Measurements from ENCODE around the gene RACK1.

The RACK1 gene

GRCh38 chr5:181203093-181203711, 40.5 kb downstream of the RACK1 start:
- Histone ChIP-seq H3K4me3 (ENCODE audit: low read depth, low read length) (no peak overlapping the region), H3K79me2 (no peaks in the 10 kb centered on the region), H3K27me3 (ENCODE audit: control insufficient read depth, insufficient read depth, low read length) (no peaks in the 10 kb centered on the region), H3K9ac (no peak overlapping the region), H3K4me2 (ENCODE audit: low read length) (no peak overlapping the region), H3K27ac (no peak overlapping the region), H3K9me3 (ENCODE audit: control insufficient read depth, low read length) (no peaks in the 10 kb centered on the region), H3K4me1 (peaks cover 26% of the 10 kb centered on the region), H2AFZ (no peak overlapping the region), H3K36me3 (ENCODE audit: control insufficient read depth, insufficient read depth, low read length) (no peaks in the 10 kb centered on the region)
- TF ChIP-seq, protein P1, sequence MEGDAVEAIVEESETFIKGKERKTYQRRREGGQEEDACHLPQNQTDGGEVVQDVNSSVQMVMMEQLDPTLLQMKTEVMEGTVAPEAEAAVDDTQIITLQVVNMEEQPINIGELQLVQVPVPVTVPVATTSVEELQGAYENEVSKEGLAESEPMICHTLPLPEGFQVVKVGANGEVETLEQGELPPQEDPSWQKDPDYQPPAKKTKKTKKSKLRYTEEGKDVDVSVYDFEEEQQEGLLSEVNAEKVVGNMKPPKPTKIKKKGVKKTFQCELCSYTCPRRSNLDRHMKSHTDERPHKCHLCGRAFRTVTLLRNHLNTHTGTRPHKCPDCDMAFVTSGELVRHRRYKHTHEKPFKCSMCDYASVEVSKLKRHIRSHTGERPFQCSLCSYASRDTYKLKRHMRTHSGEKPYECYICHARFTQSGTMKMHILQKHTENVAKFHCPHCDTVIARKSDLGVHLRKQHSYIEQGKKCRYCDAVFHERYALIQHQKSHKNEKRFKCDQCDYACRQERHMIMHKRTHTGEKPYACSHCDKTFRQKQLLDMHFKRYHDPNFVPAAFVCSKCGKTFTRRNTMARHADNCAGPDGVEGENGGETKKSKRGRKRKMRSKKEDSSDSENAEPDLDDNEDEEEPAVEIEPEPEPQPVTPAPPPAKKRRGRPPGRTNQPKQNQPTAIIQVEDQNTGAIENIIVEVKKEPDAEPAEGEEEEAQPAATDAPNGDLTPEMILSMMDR (IDR thresholded peaks at IDR 0.05), result no peak

GRCh38 chr5:181200816-181201215, 42.9 kb downstream of the RACK1 start:
- H3K36me3 ChIP-seq (ENCODE audit: control insufficient read depth, insufficient read depth, low read length), result no peaks in the 10 kb centered on the region
- no peak overlapping the region for H3K9ac ChIP-seq
- H2AFZ ChIP-seq, result no peak overlapping the region
- peaks cover 24% of the 10 kb centered on the region for H3K4me1 ChIP-seq
- no peak overlapping the region for H3K27ac ChIP-seq
- H3K4me2 ChIP-seq (ENCODE audit: low read length), result no peak overlapping the region
- H3K9me3 ChIP-seq (ENCODE audit: control insufficient read depth, low read length), result no peaks in the 10 kb centered on the region
- no peaks in the 10 kb centered on the region for H3K79me2 ChIP-seq
- no peaks in the 10 kb centered on the region for H3K27me3 ChIP-seq (ENCODE audit: control insufficient read depth, insufficient read depth, low read length)
- TF ChIP-seq, protein P1 (IDR thresholded peaks at IDR 0.05), result no peak
- no peak overlapping the region for H3K4me3 ChIP-seq (ENCODE audit: low read depth, low read length)

GRCh38 chr5:181199881-181200638, 43.6 kb downstream of the RACK1 start:
- Histone ChIP-seq H3K4me1 (peaks cover 22% of the 10 kb centered on the region), H2AFZ (no peak overlapping the region), H3K79me2 (no peaks in the 10 kb centered on the region), H3K4me2 (ENCODE audit: low read length) (no peak overlapping the region), H3K27me3 (ENCODE audit: control insufficient read depth, insufficient read depth, low read length) (no peaks in the 10 kb centered on the region), H3K9ac (no peak overlapping the region), H3K9me3 (ENCODE audit: control insufficient read depth, low read length) (no peaks in the 10 kb centered on the region), H3K4me3 (ENCODE audit: low read depth, low read length) (no peak overlapping the region), H3K36me3 (ENCODE audit: control insufficient read depth, insufficient read depth, low read length) (no peaks in the 10 kb centered on the region), H3K27ac (peak overlapping the region; percentile 81)
- TF ChIP-seq, protein P1 (IDR thresholded peaks at IDR 0.05), result no peak

DNA sequence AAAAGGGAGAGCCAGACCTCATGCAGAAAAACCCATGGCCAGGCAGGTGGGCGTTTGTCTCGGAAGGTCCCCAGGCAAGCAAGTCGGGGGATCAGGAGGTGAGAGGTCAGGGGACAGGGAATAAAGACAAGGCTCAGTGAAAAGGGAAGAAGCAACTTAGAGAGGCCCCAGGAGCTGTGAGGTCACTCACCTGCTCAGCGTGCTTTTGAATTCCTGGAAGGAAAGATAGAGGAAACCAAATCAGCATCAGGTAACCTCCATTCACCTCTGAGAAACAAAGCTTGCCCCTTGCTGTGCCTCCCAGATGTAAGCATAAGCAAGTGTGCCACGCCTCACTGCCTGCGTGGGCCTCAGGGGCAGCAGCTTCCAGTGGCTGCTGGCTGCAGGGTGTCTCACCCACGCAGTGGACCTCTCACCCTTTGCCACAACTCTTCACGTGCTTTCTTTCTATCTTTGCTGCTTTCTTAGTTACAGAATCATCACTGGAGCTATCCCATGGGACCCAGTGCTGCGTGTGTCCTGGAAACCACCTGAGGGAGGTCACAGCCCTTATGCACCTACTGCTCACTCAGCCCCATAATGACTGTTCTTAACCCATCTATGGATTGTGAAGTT, 44.7 kb downstream of the RACK1 start:
- H3K4me2 ChIP-seq (ENCODE audit: low read length), result no peak overlapping the region
- no peaks in the 10 kb centered on the region for H3K79me2 ChIP-seq
- H3K27ac ChIP-seq, result peak overlapping the region; percentile 81
- peak overlapping the region; percentile 30 for H2AFZ ChIP-seq
- H3K27me3 ChIP-seq (ENCODE audit: control insufficient read depth, insufficient read depth, low read length), result no peaks in the 10 kb centered on the region
- H3K9ac ChIP-seq, result no peak overlapping the region
- TF ChIP-seq, protein P1 (IDR thresholded peaks at IDR 0.05), result no peak
- H3K4me1 ChIP-seq, result peaks cover 22% of the 10 kb centered on the region
- no peaks in the 10 kb centered on the region for H3K9me3 ChIP-seq (ENCODE audit: control insufficient read depth, low read length)
- H3K4me3 ChIP-seq (ENCODE audit: low read depth, low read length), result no peak overlapping the region
- H3K36me3 ChIP-seq (ENCODE audit: control insufficient read depth, insufficient read depth, low read length), result no peaks in the 10 kb centered on the region
